ENCODE data around the gene LRRC46.

The LRRC46 gene

GRCh38 chr17:47884427-47884740 lies 52.9 kb downstream of the LRRC46 start:
- no peaks in the 10 kb centered on the region for H3K4me1 ChIP-seq (ENCODE audit: low read depth, poor library complexity, severe bottlenecking)
- no peaks in the 10 kb centered on the region for H4K20me1 ChIP-seq (ENCODE audit: insufficient read depth)
- peaks cover 38% of the 10 kb centered on the region for H3K27me3 ChIP-seq (ENCODE audit: insufficient read depth, low read depth)
- no peaks in the 10 kb centered on the region for H3K36me3 ChIP-seq (ENCODE audit: insufficient read depth)
- TF ChIP-seq CTCF (conservative IDR thresholded peaks at IDR 0.05; ENCODE audit: low read depth, low read length), result no peak
- H3K4me3 ChIP-seq (IDR thresholded peaks at IDR 0.05; ENCODE audit: insufficient read depth, low read depth, low read length), result no peak overlapping the region
- H2AFZ ChIP-seq (ENCODE audit: low read depth), result no peak overlapping the region
- no peaks in the 10 kb centered on the region for H3K79me2 ChIP-seq (ENCODE audit: insufficient read depth, low read depth)
- no peak overlapping the region for H3K4me2 ChIP-seq
- no peak overlapping the region for H3K9ac ChIP-seq
- H3K27ac ChIP-seq, result no peak overlapping the region

DNA sequence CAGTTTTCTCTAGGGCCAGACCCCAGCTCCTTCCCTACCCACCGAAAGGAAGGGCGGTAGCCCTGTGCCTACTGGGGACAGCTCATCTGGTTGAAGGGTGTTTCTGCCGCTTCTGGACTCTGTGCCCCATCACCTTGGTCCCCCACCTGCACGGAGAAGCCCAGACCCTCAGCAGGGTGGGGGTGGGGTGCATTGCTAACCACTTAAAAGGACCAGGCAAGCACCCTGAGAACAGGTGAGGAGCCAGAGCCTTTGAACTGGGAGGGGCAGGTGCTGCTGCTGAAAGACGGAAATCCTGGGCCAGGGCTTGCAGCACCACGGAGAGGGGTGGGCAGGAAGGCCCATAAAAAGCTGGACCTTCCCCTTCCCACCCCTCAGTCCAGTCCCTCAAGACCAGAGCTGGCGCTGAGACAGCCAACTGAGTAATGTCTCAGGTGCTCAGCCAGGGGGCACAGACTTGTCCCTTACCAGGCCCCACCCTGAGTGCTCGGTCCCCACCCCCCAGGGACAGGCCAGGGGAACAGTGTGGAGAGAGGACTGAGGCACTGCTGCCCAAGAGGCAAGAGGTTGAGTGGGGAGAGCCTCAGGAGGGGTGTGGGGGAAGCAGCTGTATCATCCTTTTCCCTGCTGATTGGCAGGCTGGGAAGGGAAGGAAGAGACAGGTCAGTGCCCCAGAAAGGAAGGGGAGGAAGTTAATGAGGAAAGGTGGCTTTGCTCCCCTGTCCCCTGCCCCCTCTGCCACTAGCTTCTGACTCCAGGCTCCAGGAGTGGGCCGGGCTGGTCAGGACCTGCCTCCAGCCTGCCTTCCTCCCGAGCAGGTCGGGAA lies 53.6 kb downstream of the LRRC46 start:
- no peaks in the 10 kb centered on the region for H3K36me3 ChIP-seq (ENCODE audit: insufficient read depth)

More for the DNA sequence above, 53.6 kb downstream of the LRRC46 start:
- Histone ChIP-seq H2AFZ (ENCODE audit: low read depth) (no peak overlapping the region), H3K79me2 (ENCODE audit: insufficient read depth, low read depth) (no peaks in the 10 kb centered on the region), H3K4me1 (ENCODE audit: low read depth, poor library complexity, severe bottlenecking) (peaks cover 1% of the 10 kb centered on the region), H3K27me3 (ENCODE audit: insufficient read depth, low read depth) (peaks cover 32% of the 10 kb centered on the region), H3K4me2 (no peak overlapping the region), H3K4me3 (IDR thresholded peaks at IDR 0.05; ENCODE audit: insufficient read depth, low read depth, low read length) (no peak overlapping the region), H3K27ac (no peak overlapping the region), H3K9ac (no peak overlapping the region), H4K20me1 (ENCODE audit: insufficient read depth) (no peaks in the 10 kb centered on the region)
- TF ChIP-seq CTCF (conservative IDR thresholded peaks at IDR 0.05; ENCODE audit: low read depth, low read length), result no peak
